HG03280 (cell line): ENCODE measurements around the gene CFLAR.
"Not testable (repeated sequence)": the region's sequence is repeated elsewhere in the genome, so short reads cannot be mapped to it uniquely, and the experiment has no call there.

Experiments
- ATAC-seq: cut with Tn5 transposase; IDR thresholded peaks from one replicate; pipeline ENCODE4 v1.9.1; 2021; ENCODE audit warnings: mild to moderate bottlenecking, moderate library complexity; ENCODE audit not compliant: unreplicated experiment

The CFLAR gene

DNA sequence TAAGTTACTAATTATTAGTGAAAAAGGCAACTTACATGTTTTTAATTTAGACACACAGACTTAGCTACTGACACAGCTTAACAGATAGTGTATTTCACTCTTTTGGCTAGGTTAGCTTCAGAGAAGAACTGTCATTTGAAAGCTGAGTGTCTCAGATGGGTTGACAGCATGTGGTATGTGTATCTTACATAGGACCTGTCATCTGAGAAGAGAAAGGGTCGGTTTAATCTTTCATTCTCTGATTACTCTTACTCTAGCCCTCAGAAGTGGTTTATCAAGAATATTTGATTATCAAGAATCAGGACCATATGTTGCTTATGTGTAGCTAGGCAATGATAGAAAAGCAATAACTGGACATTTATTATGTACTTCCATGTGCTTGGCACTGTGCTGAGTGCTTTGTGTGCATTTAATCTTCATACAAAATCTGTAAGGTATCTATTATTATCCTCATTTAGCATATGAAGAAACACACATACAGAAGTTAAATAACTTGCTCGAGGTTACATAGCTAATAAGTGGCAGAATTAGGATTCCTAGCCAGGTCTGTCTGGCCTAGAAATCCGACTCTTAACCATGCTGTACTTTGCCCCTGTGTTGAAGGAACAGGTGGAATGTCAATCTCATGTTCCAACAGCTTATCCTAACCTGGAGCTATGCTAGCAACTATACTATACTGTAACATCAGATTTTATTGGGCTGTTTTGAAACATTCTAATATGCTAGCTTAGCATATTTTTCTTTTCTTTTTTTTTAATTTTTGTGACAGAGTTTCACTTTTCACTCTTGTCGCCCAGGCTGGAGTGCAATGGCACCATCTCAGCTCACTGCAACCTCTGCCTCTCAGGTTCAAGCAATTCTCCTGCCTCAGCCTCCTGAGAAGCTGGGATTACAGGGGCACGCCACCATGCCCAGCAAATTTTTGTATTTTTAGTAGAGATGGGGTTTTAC, 28.4 kb downstream of the CFLAR start:
- no peak for ATAC-seq

DNA sequence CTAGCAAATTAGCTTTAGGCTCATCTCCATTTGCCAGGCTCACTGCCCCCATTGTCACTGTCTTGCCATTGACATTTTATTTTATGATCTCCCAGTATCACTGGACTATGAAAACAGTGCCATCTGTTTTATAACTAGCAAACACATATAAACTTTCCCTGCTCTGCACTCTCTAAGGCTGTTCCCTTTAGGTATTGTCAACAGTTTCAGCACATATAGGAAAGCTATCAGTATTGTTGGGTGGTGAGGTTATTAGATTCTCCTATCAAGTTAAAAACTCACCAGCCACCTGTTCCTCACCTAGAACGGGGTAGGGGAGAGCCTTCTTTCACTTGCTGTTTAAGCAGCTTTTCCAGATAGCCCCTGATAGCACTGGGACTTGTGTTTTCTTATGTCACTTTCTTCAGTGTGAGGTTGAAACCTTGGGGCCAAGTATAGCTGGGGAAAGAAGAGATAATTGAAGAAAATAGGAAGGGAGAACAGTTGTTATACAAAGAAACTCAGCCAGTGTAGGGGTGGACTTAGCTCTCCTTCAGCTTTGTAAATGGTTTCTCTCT, 32.5 kb downstream of the CFLAR start:
- ATAC-seq, result no peak

DNA sequence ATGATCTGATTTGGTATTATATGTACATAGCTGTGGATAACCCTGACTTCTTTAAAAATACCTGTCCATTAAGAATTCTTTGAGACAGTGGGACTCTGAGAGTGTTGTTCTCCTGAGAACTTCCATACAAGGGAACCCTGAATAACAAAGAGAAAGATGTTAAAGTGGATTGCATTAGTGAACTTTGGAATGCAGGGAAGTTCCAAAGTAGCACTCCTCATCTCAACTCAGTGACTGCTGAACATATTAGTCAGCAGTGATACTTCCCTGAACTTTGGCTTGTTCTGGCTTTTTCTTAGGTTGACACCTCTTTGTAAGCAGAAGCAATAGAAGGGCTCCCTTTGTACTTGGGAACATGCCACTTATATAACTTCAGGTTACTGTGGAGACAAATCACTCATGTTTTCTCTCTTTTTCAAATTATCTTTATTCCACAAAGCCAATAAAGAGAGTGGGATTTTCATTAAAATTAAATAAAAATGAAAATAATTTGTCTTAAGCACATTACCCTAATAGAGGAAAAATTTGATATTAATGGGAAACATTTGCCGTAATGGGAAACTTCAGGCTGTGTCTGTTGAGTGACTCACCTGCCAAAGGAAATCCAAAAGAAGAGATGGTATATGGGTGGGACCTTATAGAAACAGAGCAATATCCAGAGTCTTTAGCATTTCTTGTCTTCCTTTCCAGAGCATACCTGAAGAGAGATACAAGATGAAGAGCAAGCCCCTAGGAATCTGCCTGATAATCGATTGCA, 33.3 kb downstream of the CFLAR start:
- ATAC-seq, result no peak

DNA sequence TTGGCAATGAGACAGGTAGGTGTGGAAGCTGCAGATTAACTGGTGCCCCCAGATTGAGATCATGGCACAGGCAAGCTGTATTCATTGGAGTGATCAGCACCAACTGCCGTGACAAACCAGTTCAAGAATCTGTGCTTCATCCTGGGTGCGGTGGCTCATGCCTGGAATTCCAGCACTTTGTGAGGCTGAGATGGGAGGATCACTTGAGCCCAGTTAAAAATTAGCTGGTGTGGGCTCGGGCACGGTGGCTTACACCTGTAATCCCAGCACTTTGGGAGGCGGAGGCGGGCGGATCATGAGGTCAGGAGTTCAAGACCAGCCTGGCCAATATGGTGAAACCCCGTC, 33.8 kb downstream of the CFLAR start:
- not testable (repeated sequence) for ATAC-seq

DNA sequence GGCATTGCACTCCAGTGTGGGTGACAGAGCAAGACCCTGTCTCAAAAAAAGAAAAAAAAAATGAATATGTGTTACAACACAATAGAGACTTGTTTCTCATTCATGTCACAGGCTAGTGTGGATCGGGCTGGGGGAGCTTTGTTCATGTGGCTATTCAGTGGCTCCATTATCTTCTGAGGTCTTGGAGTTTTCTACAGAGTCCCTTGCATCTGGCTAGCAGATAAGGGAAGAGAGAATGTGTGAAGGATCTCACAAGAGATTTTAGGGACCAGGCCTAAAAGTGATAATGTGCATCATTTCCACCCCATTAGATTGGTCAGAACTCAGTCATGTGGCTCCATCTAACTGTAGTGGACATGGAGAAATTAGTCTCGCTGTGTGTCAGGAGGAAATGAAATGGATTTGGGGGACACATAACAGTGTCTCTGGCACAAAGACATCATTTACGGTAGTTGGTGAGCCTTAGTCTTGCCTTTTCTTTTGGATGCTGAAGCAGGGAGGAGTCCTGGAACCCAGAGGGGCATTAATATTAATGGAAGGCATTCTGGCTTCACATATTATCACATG, 34.6 kb downstream of the CFLAR start:
- ATAC-seq, result no peak

DNA sequence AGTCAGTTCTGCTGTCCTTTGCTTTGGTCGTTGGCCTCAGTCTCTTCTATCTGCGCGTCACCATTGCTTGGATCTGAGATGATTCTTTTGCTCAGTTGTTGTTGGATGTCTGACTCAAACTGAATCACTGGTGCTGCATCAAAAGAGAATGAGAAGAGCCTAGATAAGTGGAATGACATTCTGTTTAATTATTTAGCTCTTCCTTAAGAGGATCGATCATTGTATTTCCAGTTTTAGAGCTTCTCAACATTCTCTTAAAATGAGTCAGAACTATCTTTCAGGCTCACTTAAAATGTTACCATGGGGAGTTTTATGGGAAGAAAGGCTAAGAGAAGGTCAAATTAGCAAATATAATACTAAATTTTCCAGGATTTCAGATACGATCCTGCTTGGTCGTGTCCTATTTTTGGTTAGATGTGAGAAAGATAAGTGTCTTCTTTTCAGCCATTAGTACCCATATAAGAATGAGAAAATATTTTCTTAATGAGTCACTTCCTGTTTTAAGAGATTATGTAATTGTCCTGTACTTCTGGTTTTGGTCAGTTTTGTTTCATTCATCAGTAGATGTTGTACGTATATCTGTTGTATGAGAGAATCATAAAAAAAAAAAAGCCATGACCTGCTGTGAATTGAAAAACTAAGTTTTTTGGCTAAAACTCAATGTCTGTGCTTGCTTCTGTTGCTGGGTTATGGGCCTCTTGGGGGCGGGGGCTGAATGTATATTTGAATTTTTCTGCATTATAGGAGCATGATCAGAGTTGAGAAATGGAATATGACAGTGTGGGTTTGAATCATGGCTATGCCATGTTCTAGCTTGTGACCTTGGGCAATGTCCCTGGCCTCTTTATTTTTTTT, 35.4 kb downstream of the CFLAR start:
- ATAC-seq, result peak; percentile 76

DNA sequence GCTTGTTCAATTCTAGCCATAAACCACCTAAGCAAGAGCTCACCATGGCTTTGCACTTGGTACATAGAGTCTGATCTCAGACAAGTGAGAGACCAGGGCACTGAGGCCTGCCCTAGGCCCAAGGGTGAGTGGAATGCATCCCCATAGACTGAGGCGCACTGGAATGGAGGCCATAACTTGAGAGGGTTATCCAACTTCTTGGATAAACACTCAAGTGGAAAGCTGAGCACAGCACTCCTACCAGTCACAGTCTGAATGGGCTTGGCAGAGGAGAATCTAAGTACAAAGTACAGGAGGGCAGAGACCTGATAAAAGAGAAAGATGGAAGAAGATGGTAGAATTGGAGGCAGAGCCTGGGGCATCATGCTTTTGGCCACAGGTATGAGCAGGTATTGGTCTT, 36.6 kb downstream of the CFLAR start:
- ATAC-seq, result no peak

DNA sequence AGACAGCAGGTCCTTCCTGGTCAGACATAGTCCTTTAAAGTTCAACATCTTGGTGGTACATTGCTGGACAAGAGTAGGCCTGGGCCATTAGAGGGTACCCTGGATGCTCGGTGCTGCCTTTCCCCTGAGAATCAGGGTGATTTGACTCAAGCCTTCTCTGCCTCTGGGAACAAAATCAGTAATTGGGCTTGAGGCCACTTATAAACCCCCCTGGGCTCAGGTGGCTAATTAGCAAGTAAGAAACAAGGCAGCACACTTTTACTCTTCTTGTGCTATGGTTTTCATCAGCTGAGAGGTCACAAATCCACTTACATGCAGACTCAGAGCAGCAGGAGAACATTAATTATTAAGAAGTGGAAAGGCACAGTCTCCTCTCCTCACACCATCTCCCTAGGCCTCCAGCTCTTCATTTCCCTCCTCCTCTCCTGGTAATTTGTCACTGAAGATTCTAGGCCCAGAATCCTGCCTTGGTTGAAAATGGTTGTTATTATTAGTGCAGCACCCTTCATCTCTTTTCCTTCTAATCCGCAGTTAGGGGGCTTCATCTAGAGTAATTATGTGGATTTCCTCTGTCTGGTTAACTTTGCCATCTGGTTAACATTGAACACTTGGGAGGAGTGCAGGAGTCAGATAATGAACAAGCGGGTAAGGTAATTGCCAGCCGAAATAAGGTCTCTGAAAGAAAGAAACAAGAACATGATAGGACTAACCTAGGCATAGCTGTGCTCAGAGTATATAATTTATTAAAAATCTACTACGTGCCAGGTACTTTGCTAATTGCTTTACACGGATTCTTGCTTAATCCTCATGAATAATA, 37.2 kb downstream of the CFLAR start:
- ATAC-seq, result no peak

DNA sequence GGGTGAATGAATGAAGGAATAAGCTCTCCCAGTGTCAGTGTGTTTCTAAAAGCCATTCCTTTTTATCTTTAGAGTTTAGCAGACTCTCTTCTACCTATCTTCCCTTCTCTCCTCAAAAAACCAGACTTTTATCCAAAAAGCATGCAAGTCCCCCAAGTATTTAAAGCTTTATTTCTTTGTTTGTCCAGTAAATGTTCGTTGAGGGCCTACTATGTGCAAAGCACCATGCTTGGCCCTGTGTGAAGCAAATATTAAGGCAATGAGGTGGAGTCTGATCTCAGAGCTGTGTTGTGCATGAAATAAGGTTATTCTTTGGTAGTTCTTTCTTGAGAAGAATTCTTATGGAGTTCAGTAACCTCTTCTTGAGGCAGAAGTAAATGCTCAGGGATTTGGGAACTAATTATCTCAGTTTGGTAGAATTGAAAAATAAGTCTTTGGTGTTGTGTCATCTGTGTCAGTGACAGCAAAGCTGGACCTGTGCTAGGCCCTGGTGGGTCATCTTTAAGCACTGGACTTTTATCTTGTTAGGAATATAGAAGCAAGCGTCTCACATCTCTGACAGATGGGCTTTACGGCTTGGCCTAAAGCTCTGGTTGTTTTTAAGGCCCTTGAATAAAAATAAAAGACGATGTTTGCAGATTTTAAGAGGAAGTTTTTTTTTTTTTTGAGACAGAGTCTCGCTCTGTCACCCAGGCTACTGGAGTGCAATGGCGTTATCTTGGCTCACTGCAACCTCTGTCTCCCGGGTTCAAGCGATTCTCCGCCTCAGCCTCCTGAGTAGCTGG, 38.8 kb downstream of the CFLAR start:
- no peak for ATAC-seq

DNA sequence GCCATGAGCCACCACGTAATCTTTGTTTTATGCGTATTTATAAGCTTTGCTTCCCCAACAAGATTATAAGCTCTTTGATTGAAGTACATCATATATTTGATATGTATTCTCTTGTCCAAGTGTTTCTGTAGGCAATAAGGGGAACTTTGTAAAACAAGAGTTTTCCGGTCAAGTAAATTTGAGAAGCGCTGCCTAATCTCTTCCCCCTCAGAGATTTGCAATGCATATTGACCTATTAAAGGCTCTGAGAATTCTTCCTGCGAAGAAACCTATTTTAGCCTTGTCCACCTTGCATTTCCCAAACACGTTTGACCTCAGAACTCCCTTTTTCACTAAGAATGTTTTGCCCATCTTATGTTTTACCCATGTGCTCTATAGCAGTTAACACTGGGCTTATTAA, 40.1 kb downstream of the CFLAR start:
- no peak for ATAC-seq

DNA sequence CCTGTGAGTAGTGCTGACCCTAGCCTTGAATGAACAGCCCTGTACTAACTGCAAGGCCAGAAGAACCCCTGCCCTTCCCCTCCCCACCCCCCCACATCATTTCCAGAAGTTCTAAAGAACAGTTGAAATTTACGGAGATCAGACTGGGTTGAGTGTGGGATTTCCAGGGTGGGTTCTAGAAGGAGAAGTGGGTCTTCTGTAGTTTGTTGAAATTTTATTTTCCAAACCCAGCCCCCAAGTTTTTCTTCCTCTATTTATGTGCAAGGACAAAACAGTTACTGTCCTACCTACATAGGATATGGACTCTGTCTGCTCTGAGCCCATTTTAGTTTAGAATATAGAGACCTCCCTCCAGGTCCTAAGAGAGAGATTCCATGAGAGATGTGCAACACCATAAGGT, 40.7 kb downstream of the CFLAR start:
- no peak for ATAC-seq

DNA sequence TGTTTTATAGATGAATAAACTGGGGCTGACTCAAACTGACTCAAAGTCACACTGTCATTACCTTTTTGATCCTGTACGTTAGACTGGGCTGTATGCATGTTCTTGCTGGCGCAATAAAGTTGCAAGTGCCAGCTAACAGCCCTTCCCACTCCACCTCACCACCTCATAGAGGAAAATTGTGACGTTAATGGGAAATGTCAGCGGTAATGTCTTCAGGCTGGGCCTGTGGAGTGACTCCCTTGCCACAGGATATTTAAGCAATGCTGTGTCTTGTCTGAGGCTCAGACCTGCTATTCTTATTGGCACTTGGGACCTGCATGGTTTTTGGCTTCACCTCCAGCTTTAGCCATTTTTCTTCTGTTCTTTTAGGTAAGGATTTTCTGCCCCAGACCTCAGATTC, 41.7 kb downstream of the CFLAR start:
- ATAC-seq, result no peak

DNA sequence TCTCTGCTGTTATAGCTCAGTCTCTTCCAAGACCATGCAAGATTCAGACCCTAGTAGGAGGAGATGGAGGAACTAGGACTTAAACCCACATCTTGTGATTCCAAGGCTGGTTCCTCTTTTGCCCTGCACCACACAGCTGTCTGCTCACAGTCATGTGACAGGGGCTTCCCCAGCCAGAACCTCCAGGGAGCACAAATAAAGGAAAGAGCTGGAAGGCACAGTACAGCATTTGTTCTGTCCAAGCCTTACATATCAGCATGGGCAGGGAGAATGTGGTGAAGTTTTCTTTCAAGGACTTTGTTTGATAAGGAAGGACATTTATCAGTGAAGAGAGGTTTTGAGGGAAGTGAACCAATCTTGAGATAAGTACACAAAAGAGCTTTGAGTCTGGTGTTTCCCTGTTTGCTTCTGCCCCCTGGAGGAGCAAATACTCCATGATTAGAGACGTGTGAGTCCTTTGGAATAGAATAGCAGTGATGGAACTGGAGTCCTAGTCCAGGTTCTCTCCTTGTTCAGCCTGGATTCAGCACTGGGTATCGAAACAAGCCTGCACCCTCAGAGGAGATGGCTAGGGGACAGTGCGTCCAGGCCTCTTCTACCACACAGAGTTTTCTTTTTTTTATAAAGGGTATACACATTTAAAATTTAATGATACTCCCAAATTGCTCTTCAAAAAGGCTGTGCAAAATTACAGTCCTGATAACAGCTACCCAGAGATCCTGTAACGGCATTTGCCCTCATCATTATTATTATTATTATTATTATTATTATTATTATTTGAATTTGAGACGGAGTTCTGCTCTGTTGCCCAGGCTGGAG, 42.4 kb downstream of the CFLAR start:
- ATAC-seq, result peak; percentile 89

DNA sequence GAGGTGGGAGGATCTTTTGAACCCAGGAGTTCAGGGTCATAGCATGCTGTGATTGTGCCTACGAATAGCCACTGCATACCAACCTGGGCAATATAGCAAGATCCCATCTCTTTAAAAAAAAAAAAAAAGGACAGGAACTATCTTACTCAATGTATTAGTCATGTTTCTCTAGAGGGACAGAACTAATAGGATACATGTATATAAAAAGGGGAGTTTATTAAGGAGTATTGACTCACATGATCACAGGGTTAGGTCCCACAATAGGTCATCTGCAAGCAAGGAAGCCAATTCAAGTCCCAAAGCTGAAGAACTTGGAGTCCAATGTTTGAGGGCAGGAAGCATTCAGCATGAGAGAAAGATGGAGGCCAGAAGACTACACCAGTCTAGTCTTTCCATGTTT, 48.2 kb downstream of the CFLAR start:
- ATAC-seq, result no peak

DNA sequence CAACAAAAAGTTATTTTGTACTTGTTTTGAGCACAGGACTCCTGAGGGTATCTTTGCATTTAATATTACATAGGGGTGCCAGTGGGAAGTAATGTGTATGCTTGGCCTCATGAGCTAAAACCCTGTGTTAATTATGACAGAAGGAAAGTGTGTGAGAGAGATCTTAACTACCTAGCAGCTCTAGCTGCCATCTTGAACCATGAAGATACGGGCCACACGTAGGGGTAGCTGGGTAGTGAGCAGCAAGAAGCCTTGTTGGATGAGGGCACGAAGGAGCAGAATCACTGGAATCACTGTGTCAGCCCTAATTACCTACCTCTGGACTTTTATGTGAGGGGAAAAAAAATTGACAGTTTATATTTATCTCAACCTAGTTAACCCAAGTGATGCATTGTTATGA, 51.6 kb downstream of the CFLAR start:
- no peak for ATAC-seq

DNA sequence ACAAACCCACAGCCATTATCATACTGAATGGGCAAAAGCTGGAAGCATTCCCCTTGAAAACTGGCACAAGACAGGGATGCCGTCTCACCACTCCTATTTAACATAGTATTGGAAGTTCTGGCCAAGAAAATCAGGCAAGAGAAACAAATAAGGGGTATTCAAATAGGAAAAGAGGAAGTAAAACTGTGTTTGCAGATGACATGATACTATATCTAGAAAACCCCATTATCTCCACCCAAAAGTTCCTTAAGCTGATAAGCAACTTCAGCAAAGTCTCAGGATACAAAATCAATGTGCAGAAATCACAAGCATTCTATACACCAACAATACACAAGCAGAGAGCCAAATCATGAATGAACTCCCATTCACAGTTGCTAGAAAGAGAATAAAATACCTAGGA, 52.5 kb downstream of the CFLAR start:
- ATAC-seq, result not testable (repeated sequence)

DNA sequence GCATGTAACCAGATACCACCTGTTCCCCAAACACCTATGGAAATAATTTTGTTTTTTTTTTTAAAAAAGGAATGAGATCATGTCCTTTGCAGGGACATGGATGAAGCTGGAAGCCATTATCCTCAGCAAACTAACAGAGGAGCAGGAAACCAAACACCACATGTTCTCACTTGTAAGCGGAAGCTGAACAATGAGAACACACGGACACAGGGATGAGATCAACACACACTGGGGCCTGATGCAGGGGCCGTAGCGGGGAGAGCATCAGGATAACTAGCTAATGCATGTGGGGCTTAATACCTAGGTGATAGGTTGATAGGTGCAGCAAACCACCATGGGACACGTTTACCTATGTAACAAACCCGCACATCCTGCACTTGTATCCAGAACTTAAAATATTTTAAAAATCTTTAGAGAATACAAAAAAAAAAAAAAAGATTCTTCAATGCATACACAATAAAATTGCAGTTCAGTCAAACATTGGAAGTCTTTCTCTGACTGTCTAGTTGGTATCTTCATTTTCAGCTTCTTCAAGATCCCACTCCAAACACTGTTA, 55.4 kb downstream of the CFLAR start:
- ATAC-seq, result no peak

DNA sequence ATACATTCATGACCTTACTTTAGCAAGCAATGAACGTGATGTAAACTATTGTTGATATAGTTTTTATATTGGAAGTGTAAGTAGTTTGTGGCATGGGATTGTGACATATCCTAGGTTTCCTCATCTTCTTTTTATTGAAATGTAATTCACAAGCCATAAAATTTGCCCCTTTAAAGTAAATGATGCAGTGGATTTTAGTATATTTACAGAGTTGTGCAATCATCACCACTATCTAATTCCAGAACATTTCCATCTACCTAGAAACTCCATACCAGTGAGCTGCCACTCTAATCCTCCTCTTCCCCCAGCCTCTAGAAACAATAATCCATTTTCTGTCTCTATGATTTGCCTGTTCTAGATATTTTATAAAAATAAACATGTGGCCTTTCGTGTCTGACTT, 56.3 kb downstream of the CFLAR start:
- ATAC-seq, result no peak
